HEK293 (cell line): ENCODE data around the gene GFM2.

Experiments
- BCL11A ChIP-seq: fragments of 450-650 bp; formaldehyde crosslinking; IDR thresholded peaks from 2 replicates; pipeline ENCODE4 v1.5.1; 2016; ENCODE audit warnings: low read depth, missing biosample characterization, missing genetic modification characterization
- BCL11B ChIP-seq: fragments of 450-650 bp; formaldehyde crosslinking; IDR thresholded peaks from 2 replicates; pipeline ENCODE4 v1.5.1; 2016; ENCODE audit warnings: low read depth, missing biosample characterization, missing genetic modification characterization
- EGR2 ChIP-seq: fragments of 450-650 bp; formaldehyde crosslinking; IDR thresholded peaks from 2 replicates; pipeline ENCODE4 v1.5.1; 2016; ENCODE audit warnings: low read depth, missing biosample characterization, missing genetic modification characterization
- KLF9 ChIP-seq: fragments of 450-650 bp; formaldehyde crosslinking; IDR thresholded peaks from 2 replicates; pipeline ENCODE4 v1.5.1; 2016; ENCODE audit warnings: missing biosample characterization, missing genetic modification characterization, low read depth
- MYNN ChIP-seq: fragments of 450-650 bp; formaldehyde crosslinking; IDR thresholded peaks from 2 replicates; pipeline ENCODE4 v1.5.1; 2016; ENCODE audit warnings: missing biosample characterization, missing genetic modification characterization, borderline replicate concordance
- OSR2 ChIP-seq: fragments of 450-650 bp; formaldehyde crosslinking; IDR thresholded peaks from 2 replicates; pipeline ENCODE4 v1.5.1; 2016; ENCODE audit warnings: missing biosample characterization, missing genetic modification characterization
- OVOL3 ChIP-seq: fragments of 450-650 bp; formaldehyde crosslinking; IDR thresholded peaks from 2 replicates; pipeline ENCODE4 v1.5.1; 2016; ENCODE audit warnings: missing biosample characterization, missing genetic modification characterization
- SCRT2 ChIP-seq: fragments of 450-650 bp; formaldehyde crosslinking; IDR thresholded peaks from 2 replicates; pipeline ENCODE4 v1.5.1; 2016; ENCODE audit warnings: missing biosample characterization, missing genetic modification characterization
- SP2 ChIP-seq: fragments of 450-650 bp; formaldehyde crosslinking; IDR thresholded peaks from 2 replicates; pipeline ENCODE4 v1.5.1; 2016; ENCODE audit warnings: missing biosample characterization, missing genetic modification characterization
- TSHZ1 ChIP-seq: fragments of 450-650 bp; formaldehyde crosslinking; IDR thresholded peaks from 2 replicates; pipeline ENCODE4 v1.5.1; 2016; ENCODE audit warnings: missing biosample characterization, missing genetic modification characterization, borderline replicate concordance
- WT1 ChIP-seq: fragments of 450-650 bp; formaldehyde crosslinking; IDR thresholded peaks from 2 replicates; pipeline ENCODE4 v1.5.1; 2016; ENCODE audit warnings: missing biosample characterization, missing genetic modification characterization
- ZBTB10 ChIP-seq: fragments of 450-650 bp; formaldehyde crosslinking; IDR thresholded peaks from 2 replicates; pipeline ENCODE4 v1.5.1; 2016; ENCODE audit warnings: missing biosample characterization, missing genetic modification characterization
- ZBTB20 ChIP-seq: fragments of 450-650 bp; formaldehyde crosslinking; IDR thresholded peaks from 2 replicates; pipeline ENCODE4 v1.5.1; 2016; ENCODE audit warnings: missing biosample characterization, missing genetic modification characterization
- ZBTB48 ChIP-seq: fragments of 450-650 bp; formaldehyde crosslinking; IDR thresholded peaks from 2 replicates; pipeline ENCODE4 v1.5.1; 2016; ENCODE audit warnings: missing biosample characterization, missing genetic modification characterization
- ZEB2 ChIP-seq: fragments of 450-650 bp; formaldehyde crosslinking; IDR thresholded peaks from 2 replicates; pipeline ENCODE4 v1.5.1; 2016; ENCODE audit warnings: missing biosample characterization, missing genetic modification characterization
- ZFHX2 ChIP-seq: fragments of 450-650 bp; formaldehyde crosslinking; conservative IDR thresholded peaks from 2 replicates; pipeline ENCODE4 v1.5.1; 2016; ENCODE audit warnings: missing biosample characterization, missing genetic modification characterization
- ZNF155 ChIP-seq: fragments of 450-650 bp; formaldehyde crosslinking; IDR thresholded peaks from 2 replicates; pipeline ENCODE4 v1.5.1; 2016; ENCODE audit warnings: missing biosample characterization, missing genetic modification characterization
- ZNF223 ChIP-seq: fragments of 450-650 bp; formaldehyde crosslinking; IDR thresholded peaks from 2 replicates; pipeline ENCODE4 v1.5.1; 2016; ENCODE audit warnings: missing biosample characterization, missing genetic modification characterization
- ZNF274 ChIP-seq, 2 experiments: fragments of 200-500 bp in 1 of 2; fragments of 450-650 bp in 1 of 2; sonication (Bioruptor generic) in 1 of 2; formaldehyde crosslinking in 1 of 2; IDR thresholded peaks; 2 replicates each; pipeline versions ENCODE4 v1.5.1 to v1.6.1; 2014 to 2016; ENCODE audit warnings: borderline replicate concordance in 1 of 2, inconsistent platforms in 1 of 2, low read length in 1 of 2, missing biosample characterization in 1 of 2, missing genetic modification characterization in 1 of 2
- ZNF398 ChIP-seq: fragments of 450-650 bp; formaldehyde crosslinking; IDR thresholded peaks from 2 replicates; pipeline ENCODE4 v1.5.1; 2017; ENCODE audit warnings: missing biosample characterization, missing genetic modification characterization
- ZNF416 ChIP-seq: fragments of 450-650 bp; formaldehyde crosslinking; IDR thresholded peaks from 2 replicates; pipeline ENCODE4 v1.5.1; 2016; ENCODE audit warnings: missing biosample characterization, missing genetic modification characterization
- ZNF473 ChIP-seq: fragments of 450-650 bp; formaldehyde crosslinking; IDR thresholded peaks from 2 replicates; pipeline ENCODE4 v1.5.1; 2017; ENCODE audit warnings: missing biosample characterization, missing genetic modification characterization
- ZNF501 ChIP-seq: fragments of 450-650 bp; formaldehyde crosslinking; IDR thresholded peaks from 2 replicates; pipeline ENCODE4 v1.5.1; 2016; ENCODE audit warnings: missing biosample characterization, missing genetic modification characterization
- ZNF707 ChIP-seq: fragments of 450-650 bp; formaldehyde crosslinking; IDR thresholded peaks from 2 replicates; pipeline ENCODE4 v1.5.1; 2016; ENCODE audit warnings: missing biosample characterization, missing genetic modification characterization
- ZSCAN16 ChIP-seq: fragments of 450-650 bp; formaldehyde crosslinking; IDR thresholded peaks from 2 replicates; pipeline ENCODE4 v1.5.1; 2016; ENCODE audit warnings: missing biosample characterization, missing genetic modification characterization
- TF ChIP-seq, protein P1 (sequence below): fragments of 450-650 bp; formaldehyde crosslinking; IDR thresholded peaks from 2 replicates; pipeline ENCODE4 v1.5.1; 2017; ENCODE audit warnings: missing biosample characterization, missing genetic modification characterization
- TF ChIP-seq, protein P2 (sequence below): fragments of 450-650 bp; formaldehyde crosslinking; IDR thresholded peaks from 2 replicates; pipeline ENCODE4 v1.5.1; 2016; ENCODE audit warnings: missing biosample characterization, missing genetic modification characterization

Gene GFM2

DNA sequence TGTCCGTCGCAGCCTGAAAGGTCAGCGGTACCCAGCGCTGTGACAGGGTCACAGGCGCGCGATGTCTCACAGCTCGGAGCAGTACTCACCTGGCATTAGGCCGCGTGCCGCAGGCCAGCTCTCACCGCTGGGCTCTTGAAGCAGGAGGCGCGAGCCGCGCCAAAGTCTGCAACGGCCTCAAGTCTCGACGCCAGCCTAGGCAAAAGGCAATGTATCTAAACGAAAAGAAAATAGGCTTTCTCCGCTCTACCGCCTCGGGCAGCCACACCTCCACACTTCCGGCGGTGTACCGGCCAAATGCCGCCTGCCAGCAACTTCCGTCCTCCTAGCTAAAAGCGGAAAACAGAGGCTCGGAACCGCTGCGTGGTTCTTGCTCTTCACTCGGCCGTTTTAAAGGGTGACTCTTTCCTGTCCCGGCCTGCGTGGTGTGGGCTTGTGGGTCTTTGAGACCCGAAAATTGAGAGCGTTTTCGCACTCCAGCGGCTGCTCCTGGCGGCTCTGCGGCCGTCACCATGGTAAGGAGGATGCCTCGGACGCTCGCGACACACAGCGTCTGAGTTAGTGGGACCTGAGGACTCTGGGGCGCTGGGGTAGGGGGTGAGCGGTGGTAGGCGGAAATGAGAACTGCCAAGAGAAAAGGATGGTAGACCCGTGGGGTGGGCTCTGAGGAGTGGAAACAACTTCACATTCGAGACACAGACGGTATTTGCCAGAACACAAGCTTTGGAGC lies at the start of gene GFM2, which contains the start of gene NSA2 (continued):
- TF ChIP-seq WT1 (tag by site-specific recombination) (peak; percentile 55), BCL11A (tag by site-specific recombination) (no peak), ZNF707 (tag by site-specific recombination) (no peak), OSR2 (tag by site-specific recombination) (peak; percentile 28; the same call in 1 of the 2 replicates), KLF9 (tag by site-specific recombination) (peak; percentile 56; the same call in 1 of the 2 replicates), ZNF274 (IDR thresholded peaks at IDR 0.05; ENCODE audit: low read length) (no peak), ZNF274 (tag by site-specific recombination; IDR thresholded peaks at IDR 0.05; ENCODE audit: borderline replicate concordance) (no peak), ZSCAN16 (tag by site-specific recombination) (no peak), ZNF416 (tag by site-specific recombination) (no peak), OVOL3 (tag by site-specific recombination) (0 out of 2 replicates have a peak, but pooled peaks have one; percentile 46), SP2 (tag by site-specific recombination) (peak; percentile 81), TSHZ1 (peak; percentile 61; the same call in 1 of the 2 replicates), EGR2 (tag by site-specific recombination) (peak; percentile 56), ZNF473 (tag by site-specific recombination) (no peak), ZBTB20 (tag by site-specific recombination) (no peak), SCRT2 (peak; percentile 37; the same call in 1 of the 2 replicates), ZNF223 (tag by site-specific recombination) (no peak), ZNF155 (tag by site-specific recombination) (no peak), ZBTB48 (tag by site-specific recombination) (peak; percentile 7; the same call in 1 of the 2 replicates), ZNF398 (tag by site-specific recombination) (no peak), MYNN (tag by site-specific recombination) (no peak), ZEB2 (tag by site-specific recombination) (peak; percentile 75; the same call in 1 of the 2 replicates), ZNF501 (tag by site-specific recombination) (peak; percentile 97), BCL11B (tag by site-specific recombination) (no peak), ZBTB10 (tag by site-specific recombination) (0 out of 2 replicates have a peak, but pooled peaks have one; percentile 29), ZFHX2 (peak; percentile 78)
- TF ChIP-seq, protein P1, sequence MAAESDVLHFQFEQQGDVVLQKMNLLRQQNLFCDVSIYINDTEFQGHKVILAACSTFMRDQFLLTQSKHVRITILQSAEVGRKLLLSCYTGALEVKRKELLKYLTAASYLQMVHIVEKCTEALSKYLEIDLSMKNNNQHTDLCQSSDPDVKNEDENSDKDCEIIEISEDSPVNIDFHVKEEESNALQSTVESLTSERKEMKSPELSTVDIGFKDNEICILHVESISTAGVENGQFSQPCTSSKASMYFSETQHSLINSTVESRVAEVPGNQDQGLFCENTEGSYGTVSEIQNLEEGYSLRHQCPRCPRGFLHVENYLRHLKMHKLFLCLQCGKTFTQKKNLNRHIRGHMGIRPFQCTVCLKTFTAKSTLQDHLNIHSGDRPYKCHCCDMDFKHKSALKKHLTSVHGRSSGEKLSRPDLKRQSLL: peak; percentile 56; the same call in 1 of the 2 replicates
- TF ChIP-seq, protein P2, sequence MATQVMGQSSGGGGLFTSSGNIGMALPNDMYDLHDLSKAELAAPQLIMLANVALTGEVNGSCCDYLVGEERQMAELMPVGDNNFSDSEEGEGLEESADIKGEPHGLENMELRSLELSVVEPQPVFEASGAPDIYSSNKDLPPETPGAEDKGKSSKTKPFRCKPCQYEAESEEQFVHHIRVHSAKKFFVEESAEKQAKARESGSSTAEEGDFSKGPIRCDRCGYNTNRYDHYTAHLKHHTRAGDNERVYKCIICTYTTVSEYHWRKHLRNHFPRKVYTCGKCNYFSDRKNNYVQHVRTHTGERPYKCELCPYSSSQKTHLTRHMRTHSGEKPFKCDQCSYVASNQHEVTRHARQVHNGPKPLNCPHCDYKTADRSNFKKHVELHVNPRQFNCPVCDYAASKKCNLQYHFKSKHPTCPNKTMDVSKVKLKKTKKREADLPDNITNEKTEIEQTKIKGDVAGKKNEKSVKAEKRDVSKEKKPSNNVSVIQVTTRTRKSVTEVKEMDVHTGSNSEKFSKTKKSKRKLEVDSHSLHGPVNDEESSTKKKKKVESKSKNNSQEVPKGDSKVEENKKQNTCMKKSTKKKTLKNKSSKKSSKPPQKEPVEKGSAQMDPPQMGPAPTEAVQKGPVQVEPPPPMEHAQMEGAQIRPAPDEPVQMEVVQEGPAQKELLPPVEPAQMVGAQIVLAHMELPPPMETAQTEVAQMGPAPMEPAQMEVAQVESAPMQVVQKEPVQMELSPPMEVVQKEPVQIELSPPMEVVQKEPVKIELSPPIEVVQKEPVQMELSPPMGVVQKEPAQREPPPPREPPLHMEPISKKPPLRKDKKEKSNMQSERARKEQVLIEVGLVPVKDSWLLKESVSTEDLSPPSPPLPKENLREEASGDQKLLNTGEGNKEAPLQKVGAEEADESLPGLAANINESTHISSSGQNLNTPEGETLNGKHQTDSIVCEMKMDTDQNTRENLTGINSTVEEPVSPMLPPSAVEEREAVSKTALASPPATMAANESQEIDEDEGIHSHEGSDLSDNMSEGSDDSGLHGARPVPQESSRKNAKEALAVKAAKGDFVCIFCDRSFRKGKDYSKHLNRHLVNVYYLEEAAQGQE: peak; percentile 51; the same call in 1 of the 2 replicates
